Esophagus squamous epithelium (tissue), 5 donors: ENCODE data around the gene OLFML2A. TPM values are rescaled to one million over a fixed set of nuclear protein-coding genes. Genes with fewer than 3 reads are reported as not detected.

Experiments used
- DNase-seq: peaks from one replicate; lab custom pipeline; 2025; lab: John Stamatoyannopoulos, UW
- H3K27ac ChIP-seq, 4 donors: fragments of 200-600 bp; sonication (generic); one replicate each; pipeline ENCODE4 v1.5.1; 2016 to 2019; ENCODE audit warnings: mild to moderate bottlenecking in 1 of 4
- H3K27me3 ChIP-seq, 4 donors: fragments of 200-600 bp; sonication (generic); 1 replicate in 3 of 4; 2 replicates in 1 of 4; pipeline versions ENCODE4 v1.5.1 to v1.6.0; 2017 to 2021; ENCODE audit warnings: antibody characterized with exemption in 1 of 4
- H3K36me3 ChIP-seq, 3 donors: fragments of 200-600 bp; sonication (generic); one replicate each; pipeline ENCODE4 v1.5.1; 2016 to 2019
- H3K4me1 ChIP-seq, 3 donors: fragments of 200-600 bp; sonication (generic); one replicate each; pipeline ENCODE4 v1.5.1; 2017 to 2019
- H3K4me3 ChIP-seq, 4 donors: fragments of 200-600 bp; sonication (generic); 1 replicate in 3 of 4; 2 replicates in 1 of 4; pipeline ENCODE4 v1.5.1; 2016 to 2019; ENCODE audit warnings: mild to moderate bottlenecking in 2 of 4, moderate library complexity in 1 of 4
- H3K9me3 ChIP-seq, 3 donors: fragments of 200-600 bp; sonication (generic); one replicate each; pipeline ENCODE4 v1.5.1; 2016 to 2019
- CTCF ChIP-seq, 6 experiments: fragments of 450-650 bp in 4 of 6; fragments of 200-600 bp in 2 of 6; sonication (generic) in 2 of 6; IDR thresholded peaks; one replicate each; pipeline ENCODE4 v1.5.1; 2016 to 2019; ENCODE audit warnings: antibody characterized with exemption in 6 of 6, mild to moderate bottlenecking in 4 of 6, moderate library complexity in 4 of 6
- POLR2A ChIP-seq, 4 donors: fragments of 450-650 bp; IDR thresholded peaks; one replicate each; pipeline ENCODE4 v1.6.1; 2017; ENCODE audit warnings: antibody characterized with exemption in 4 of 4, mild to moderate bottlenecking in 4 of 4, moderate library complexity in 3 of 4
- WGBS, 2 donors: methylation state at CpG; one replicate each; pipeline ENCODE4 v1.1.5; 2018; 5-methylcytosine and 5-hydroxymethylcytosine counted together
- intact Hi-C: fragments of 100-400 bp; cut with DNase I; formaldehyde crosslinking; loops from one replicate; pipeline ENCODE4 v1.15.0; 2022
- total RNA-seq, 4 donors: library from RNA; depleted of rRNA; stranded (reverse); fragments of >200 nt; gene quantifications; one replicate each; pipeline ENCODE4 v1.1.0, GENCODE V29; 2016
- donor health status: DM: yes; HTN: yes; CAD: no.

The OLFML2A gene
- total RNA-seq, 4 donors from 2014 or later: 9.0 to 21.7 (median 13.6) TPM

GRCh38 chr9:124783830-124784229, 6.9 kb downstream of the OLFML2A start:
- 84 to 85% methylated on average over 2 of the region's 2 CpGs for WGBS, 2 donors
- Histone ChIP-seq H3K36me3 (peaks cover 0 to 5% (median 0%) of the 10 kb centered on the region in 3 donors), H3K27me3 (no peaks in the 10 kb centered on the region), H3K9me3 (no peaks in the 10 kb centered on the region), H3K4me1 (peaks cover 0 to 50% (median 23%) of the 10 kb centered on the region in 3 donors), H3K4me3 (no peak overlapping the region), H3K27ac (peak overlapping the region in 3 of 4 donors; percentile 27 to 61 (median 48))
- no peak for DNase-seq
- TF ChIP-seq POLR2A (IDR thresholded peaks at IDR 0.05) (no peak), CTCF (IDR thresholded peaks at IDR 0.05) (no peak)
- intact Hi-C loops: no loop called here

- DNase-seq: no peak
- WGBS, 2 donors: 21 to 47% methylated on average over 2 of the region's 2 CpGs
- peak overlapping the region in 3 of 4 donors; percentile 27 to 61 (median 48) for H3K27ac ChIP-seq
These were observed 7.6 kb downstream of the OLFML2A start for GRCh38 chr9:124784509-124784908.

GRCh38 chr9:124786881-124787573, 10.1 kb downstream of the OLFML2A start:
- DNase-seq: no peak
- TF ChIP-seq POLR2A (IDR thresholded peaks at IDR 0.05) (no peak), CTCF (IDR thresholded peaks at IDR 0.05) (no peak)
- Histone ChIP-seq H3K9me3 (no peaks in the 10 kb centered on the region), H3K4me3 (no peak overlapping the region), H3K27me3 (no peaks in the 10 kb centered on the region), H3K36me3 (peaks cover 0 to 13% (median 0%) of the 10 kb centered on the region in 3 donors), H3K4me1 (peaks cover 0 to 19% (median 5%) of the 10 kb centered on the region in 3 donors), H3K27ac (no peak overlapping the region)
- WGBS, 2 donors: 93 to 100% methylated on average over 3 to 11 of the region's 20 CpGs
- intact Hi-C loops: no loop called here

More at GRCh38 chr9:124784509-124784908, 7.6 kb downstream of the OLFML2A start:
- Histone ChIP-seq H3K9me3 (no peaks in the 10 kb centered on the region), H3K4me3 (no peak overlapping the region), H3K27me3 (no peaks in the 10 kb centered on the region), H3K36me3 (peaks cover 0 to 5% (median 0%) of the 10 kb centered on the region in 3 donors), H3K4me1 (peaks cover 0 to 43% (median 17%) of the 10 kb centered on the region in 3 donors)
- intact Hi-C loops: no loop called here
- no peak for TF ChIP-seq POLR2A (IDR thresholded peaks at IDR 0.05)
- no peak for TF ChIP-seq CTCF (IDR thresholded peaks at IDR 0.05)

GRCh38 chr9:124788542-124789217, 11.7 kb downstream of the OLFML2A start:
- H3K9me3 ChIP-seq: no peaks in the 10 kb centered on the region
- WGBS, 2 donors: 81 to 85% methylated on average over 3 of the region's 3 CpGs
- no peaks in the 10 kb centered on the region for H3K27me3 ChIP-seq
- TF ChIP-seq POLR2A (IDR thresholded peaks at IDR 0.05) (no peak), CTCF (IDR thresholded peaks at IDR 0.05) (no peak)
- no peak for DNase-seq
- H3K27ac ChIP-seq: no peak overlapping the region
- intact Hi-C loops: no loop called here
- H3K4me1 ChIP-seq: peaks cover 8 to 25% (median 16%) of the 10 kb centered on the region in 3 donors
- H3K4me3 ChIP-seq: no peak overlapping the region
- peaks cover 0 to 13% (median 0%) of the 10 kb centered on the region in 3 donors for H3K36me3 ChIP-seq

GRCh38 chr9:124789531-124789930, 12.6 kb downstream of the OLFML2A start:
- intact Hi-C loops: no loop called here

More at GRCh38 chr9:124789531-124789930, 12.6 kb downstream of the OLFML2A start:
- Histone ChIP-seq H3K27me3 (no peaks in the 10 kb centered on the region), H3K36me3 (peaks cover 0 to 13% (median 0%) of the 10 kb centered on the region in 3 donors), H3K4me3 (no peak overlapping the region), H3K9me3 (no peaks in the 10 kb centered on the region), H3K4me1 (peaks cover 8 to 19% (median 11%) of the 10 kb centered on the region in 3 donors), H3K27ac (no peak overlapping the region)
- WGBS, 2 donors: 64 to 86% methylated on average over 1 to 2 of the region's 2 CpGs
- no peak for TF ChIP-seq CTCF (IDR thresholded peaks at IDR 0.05)
- no peak for TF ChIP-seq POLR2A (IDR thresholded peaks at IDR 0.05)
- no peak for DNase-seq
